Neural progenitor cell (in vitro differentiated cells): ENCODE data around the gene ADI1. TPM values are rescaled to one million over a fixed set of nuclear protein-coding genes. Genes with fewer than 3 reads are reported as not detected.

Experiments
- DNase-seq: peaks from one replicate; pipeline ENCODE4 v3.0.0-alpha.2; 2016; ENCODE audit warnings: low spot score
- H2AFZ ChIP-seq: fragments of 200-600 bp; sonication (generic); replicated peaks from 2 replicates; pipeline ENCODE4 v1.6.1; 2016; ENCODE audit warnings: antibody characterized with exemption
- H3F3A ChIP-seq: fragments of 200-600 bp; sonication (generic); 2 replicates; pipeline ENCODE4 v1.6.1; 2016; ENCODE audit warnings: antibody characterized with exemption, low read depth
- H3K27ac ChIP-seq: fragments of 200-600 bp; sonication (generic); 2 replicates; pipeline ENCODE4 v1.5.1; 2016; ENCODE audit warnings: mild to moderate bottlenecking
- H3K27me3 ChIP-seq: fragments of 200-600 bp; sonication (generic); 2 replicates; pipeline ENCODE4 v1.6.1; 2016; ENCODE audit warnings: mild to moderate bottlenecking, moderate library complexity
- H3K36me3 ChIP-seq: fragments of 200-600 bp; sonication (generic); 2 replicates; pipeline ENCODE4 v1.5.1; 2016
- H3K4me1 ChIP-seq: fragments of 200-600 bp; sonication (generic); 2 replicates; pipeline ENCODE4 v1.6.1; 2016; ENCODE audit warnings: mixed run types
- H3K4me2 ChIP-seq: fragments of 200-600 bp; sonication (generic); 2 replicates; pipeline ENCODE4 v1.6.1; 2016
- H3K4me3 ChIP-seq: fragments of 200-600 bp; sonication (generic); 2 replicates; pipeline ENCODE4 v1.5.1; 2016
- H3K79me2 ChIP-seq: fragments of 200-600 bp; sonication (generic); 2 replicates; pipeline ENCODE4 v1.6.1; 2016; ENCODE audit warnings: low read depth
- H3K9ac ChIP-seq: fragments of 200-600 bp; sonication (generic); 2 replicates; pipeline ENCODE4 v1.6.1; 2016
- H3K9me3 ChIP-seq: fragments of 200-600 bp; sonication (generic); 2 replicates; pipeline ENCODE4 v1.5.1; 2016; ENCODE audit warnings: low read depth
- H4K20me1 ChIP-seq: fragments of 200-600 bp; sonication (generic); 2 replicates; pipeline ENCODE4 v1.6.1; 2016; ENCODE audit warnings: low read depth
- H3K27ac Mint-ChIP-seq: 3 replicates; pipeline ENCODE4 v1.8.0; 2021; ENCODE audit warnings: mixed read lengths
- H3K27me3 Mint-ChIP-seq: 2 replicates; pipeline ENCODE4 v1.8.0; 2022; ENCODE audit warnings: low read depth, mild to moderate bottlenecking, inconsistent platforms, moderate library complexity, mixed read lengths; ENCODE audit not compliant: insufficient read depth
- H3K36me3 Mint-ChIP-seq: 3 replicates; pipeline ENCODE4 v1.8.0; 2021; ENCODE audit warnings: mixed read lengths
- H3K4me1 Mint-ChIP-seq: 3 replicates; pipeline ENCODE4 v1.8.0; 2021; ENCODE audit warnings: mixed read lengths
- H3K4me3 Mint-ChIP-seq: 3 replicates; pipeline ENCODE4 v1.8.0; 2021; ENCODE audit warnings: mild to moderate bottlenecking, moderate library complexity, mixed read lengths
- H3K9me3 Mint-ChIP-seq: 3 replicates; pipeline ENCODE4 v1.8.0; 2020; ENCODE audit warnings: mixed read lengths
- EZH2 ChIP-seq: fragments of 200-600 bp; sonication (generic); IDR thresholded peaks from 2 replicates; pipeline ENCODE4 v1.6.1; 2017; ENCODE audit warnings: antibody characterized with exemption, mild to moderate bottlenecking, moderate library complexity
- EZH2phosphoT487 ChIP-seq: fragments of 200-600 bp; sonication (generic); IDR thresholded peaks from 2 replicates; pipeline ENCODE4 v1.6.1; 2017; ENCODE audit warnings: antibody characterized with exemption
- total RNA-seq: library from RNA; depleted of rRNA; stranded (reverse); fragments of >200 nt; gene quantifications from 2 replicates; pipeline ENCODE4 v1.2.3, GENCODE V29; 2015; ENCODE audit warnings: low replicate concordance
- TF ChIP-seq, protein P1 (sequence below): fragments of 200-600 bp; sonication (generic); IDR thresholded peaks from 2 replicates; pipeline ENCODE4 v1.5.1; 2017; ENCODE audit warnings: antibody characterized with exemption, mild to moderate bottlenecking

The ADI1 gene
- total RNA-seq, 1 donor from 2014 or later = 29.3 TPM

- no peaks in the 10 kb centered on the region for H3K9me3 ChIP-seq
- no peak overlapping the region for H3K4me2 ChIP-seq
- no peak for TF ChIP-seq EZH2
- TF ChIP-seq EZH2phosphoT487 = no peak
- Mint-ChIP-seq H3K27ac (no peak overlapping the region), H3K9me3 (peaks cover 8% of the 10 kb centered on the region), H3K4me1 (peaks cover 20% of the 10 kb centered on the region), H3K36me3 (peaks cover 10% of the 10 kb centered on the region), H3K27me3 (peaks cover 5% of the 10 kb centered on the region), H3K4me3 (no peak overlapping the region)
- no peak for DNase-seq
- H3K4me1 ChIP-seq = no peaks in the 10 kb centered on the region
- no peaks in the 10 kb centered on the region for H3K79me2 ChIP-seq
- no peaks in the 10 kb centered on the region for H3K27me3 ChIP-seq
- no peaks in the 10 kb centered on the region for H3F3A ChIP-seq
- no peaks in the 10 kb centered on the region for H4K20me1 ChIP-seq
- no peak overlapping the region for H3K4me3 ChIP-seq
- no peak overlapping the region for H3K27ac ChIP-seq
- no peak overlapping the region for H2AFZ ChIP-seq
- H3K9ac ChIP-seq = no peak overlapping the region
- no peaks in the 10 kb centered on the region for H3K36me3 ChIP-seq
Observed at GRCh38 chr2:3487028-3487425, 32.3 kb downstream of the ADI1 start.

- Mint-ChIP-seq H3K27me3 (peaks cover 5% of the 10 kb centered on the region), H3K36me3 (peaks cover 10% of the 10 kb centered on the region), H3K4me1 (peaks cover 20% of the 10 kb centered on the region), H3K9me3 (peaks cover 8% of the 10 kb centered on the region), H3K4me3 (no peak overlapping the region), H3K27ac (no peak overlapping the region)
- Histone ChIP-seq H3K4me2 (no peak overlapping the region), H3K4me3 (no peak overlapping the region), H2AFZ (no peak overlapping the region), H3K9me3 (no peaks in the 10 kb centered on the region), H3K27me3 (no peaks in the 10 kb centered on the region), H3K36me3 (no peaks in the 10 kb centered on the region), H3K9ac (no peak overlapping the region), H3F3A (no peaks in the 10 kb centered on the region), H3K27ac (no peak overlapping the region), H4K20me1 (no peaks in the 10 kb centered on the region), H3K4me1 (no peaks in the 10 kb centered on the region), H3K79me2 (no peaks in the 10 kb centered on the region)
- TF ChIP-seq, protein P1, sequence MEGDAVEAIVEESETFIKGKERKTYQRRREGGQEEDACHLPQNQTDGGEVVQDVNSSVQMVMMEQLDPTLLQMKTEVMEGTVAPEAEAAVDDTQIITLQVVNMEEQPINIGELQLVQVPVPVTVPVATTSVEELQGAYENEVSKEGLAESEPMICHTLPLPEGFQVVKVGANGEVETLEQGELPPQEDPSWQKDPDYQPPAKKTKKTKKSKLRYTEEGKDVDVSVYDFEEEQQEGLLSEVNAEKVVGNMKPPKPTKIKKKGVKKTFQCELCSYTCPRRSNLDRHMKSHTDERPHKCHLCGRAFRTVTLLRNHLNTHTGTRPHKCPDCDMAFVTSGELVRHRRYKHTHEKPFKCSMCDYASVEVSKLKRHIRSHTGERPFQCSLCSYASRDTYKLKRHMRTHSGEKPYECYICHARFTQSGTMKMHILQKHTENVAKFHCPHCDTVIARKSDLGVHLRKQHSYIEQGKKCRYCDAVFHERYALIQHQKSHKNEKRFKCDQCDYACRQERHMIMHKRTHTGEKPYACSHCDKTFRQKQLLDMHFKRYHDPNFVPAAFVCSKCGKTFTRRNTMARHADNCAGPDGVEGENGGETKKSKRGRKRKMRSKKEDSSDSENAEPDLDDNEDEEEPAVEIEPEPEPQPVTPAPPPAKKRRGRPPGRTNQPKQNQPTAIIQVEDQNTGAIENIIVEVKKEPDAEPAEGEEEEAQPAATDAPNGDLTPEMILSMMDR = no peak
- TF ChIP-seq EZH2 (no peak), EZH2phosphoT487 (no peak)
- no peak for DNase-seq
Observed at GRCh38 chr2:3486047-3487027, 33.0 kb downstream of the ADI1 start.

GRCh38 chr2:3485166-3485565 lies 34.2 kb downstream of the ADI1 start:
- no peak overlapping the region for H2AFZ ChIP-seq
- no peaks in the 10 kb centered on the region for H3K4me1 ChIP-seq
- no peaks in the 10 kb centered on the region for H3K36me3 ChIP-seq
- H3K4me2 ChIP-seq = no peak overlapping the region
- H3K9me3 ChIP-seq = no peaks in the 10 kb centered on the region
- H3K36me3 Mint-ChIP-seq = peaks cover 12% of the 10 kb centered on the region
- H3F3A ChIP-seq = no peaks in the 10 kb centered on the region
- TF ChIP-seq, protein P1 = no peak
- no peak for TF ChIP-seq EZH2
- no peak for TF ChIP-seq EZH2phosphoT487
- H3K79me2 ChIP-seq = no peaks in the 10 kb centered on the region
- H3K4me3 ChIP-seq = no peak overlapping the region
- DNase-seq = no peak
- H3K27ac Mint-ChIP-seq = no peak overlapping the region
- peaks cover 20% of the 10 kb centered on the region for H3K4me1 Mint-ChIP-seq
- no peaks in the 10 kb centered on the region for H3K27me3 ChIP-seq
- no peaks in the 10 kb centered on the region for H4K20me1 ChIP-seq
- peaks cover 2% of the 10 kb centered on the region for H3K27me3 Mint-ChIP-seq
- H3K4me3 Mint-ChIP-seq = no peak overlapping the region
- H3K9ac ChIP-seq = no peak overlapping the region
- no peak overlapping the region for H3K27ac ChIP-seq
- H3K9me3 Mint-ChIP-seq = peaks cover 8% of the 10 kb centered on the region
